ENCODE results near the gene ADGRG3.
A peak's percentile ranks its signal among the peaks of the same experiment; 100 is the strongest.

- TF ChIP-seq POLR2A (IDR thresholded peaks at IDR 0.05): peak in 1 of 2 donors; percentile 31
- TF ChIP-seq CTCF (IDR thresholded peaks at IDR 0.05 in 4 of 5, conservative IDR thresholded peaks at IDR 0.05 in 1 of 5): peak in 1 of 5 experiments; percentile 10
Observed at GRCh38 chr16:57734925-57735754, 67.0 kb downstream of the ADGRG3 start.

Data from gastrocnemius medialis (tissue), 4 donors.